ENCODE results near the gene PCDHGB7.
A peak's percentile ranks its signal among the peaks of the same experiment; 100 is the strongest.
"Not testable (repeated sequence)": the region's sequence is repeated elsewhere in the genome, so short reads cannot be mapped to it uniquely, and the experiment has no call there.

PCDHGB7 gene

DNA sequence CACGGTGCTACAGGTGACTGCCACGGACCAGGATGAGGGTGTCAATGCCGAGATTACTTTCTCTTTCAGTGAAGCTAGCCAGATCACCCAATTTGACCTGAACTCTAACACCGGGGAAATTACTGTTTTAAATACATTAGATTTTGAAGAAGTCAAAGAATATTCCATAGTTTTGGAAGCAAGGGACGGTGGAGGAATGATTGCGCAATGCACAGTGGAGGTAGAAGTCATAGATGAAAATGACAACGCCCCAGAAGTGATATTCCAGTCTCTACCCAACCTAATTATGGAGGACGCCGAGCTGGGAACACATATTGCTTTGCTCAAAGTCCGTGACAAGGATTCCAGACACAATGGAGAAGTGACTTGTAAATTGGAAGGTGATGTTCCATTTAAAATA, 28.8 kb upstream of the PCDHGB7 start:
- TF ChIP-seq, protein P1, sequence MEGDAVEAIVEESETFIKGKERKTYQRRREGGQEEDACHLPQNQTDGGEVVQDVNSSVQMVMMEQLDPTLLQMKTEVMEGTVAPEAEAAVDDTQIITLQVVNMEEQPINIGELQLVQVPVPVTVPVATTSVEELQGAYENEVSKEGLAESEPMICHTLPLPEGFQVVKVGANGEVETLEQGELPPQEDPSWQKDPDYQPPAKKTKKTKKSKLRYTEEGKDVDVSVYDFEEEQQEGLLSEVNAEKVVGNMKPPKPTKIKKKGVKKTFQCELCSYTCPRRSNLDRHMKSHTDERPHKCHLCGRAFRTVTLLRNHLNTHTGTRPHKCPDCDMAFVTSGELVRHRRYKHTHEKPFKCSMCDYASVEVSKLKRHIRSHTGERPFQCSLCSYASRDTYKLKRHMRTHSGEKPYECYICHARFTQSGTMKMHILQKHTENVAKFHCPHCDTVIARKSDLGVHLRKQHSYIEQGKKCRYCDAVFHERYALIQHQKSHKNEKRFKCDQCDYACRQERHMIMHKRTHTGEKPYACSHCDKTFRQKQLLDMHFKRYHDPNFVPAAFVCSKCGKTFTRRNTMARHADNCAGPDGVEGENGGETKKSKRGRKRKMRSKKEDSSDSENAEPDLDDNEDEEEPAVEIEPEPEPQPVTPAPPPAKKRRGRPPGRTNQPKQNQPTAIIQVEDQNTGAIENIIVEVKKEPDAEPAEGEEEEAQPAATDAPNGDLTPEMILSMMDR (conservative IDR thresholded peaks at IDR 0.05; ENCODE audit: control insufficient read depth, insufficient read depth, low read depth, low read length) = no peak
- H3K4me3 ChIP-seq (ENCODE audit: control insufficient read depth, low read depth, low read length) = no peak overlapping the region

DNA sequence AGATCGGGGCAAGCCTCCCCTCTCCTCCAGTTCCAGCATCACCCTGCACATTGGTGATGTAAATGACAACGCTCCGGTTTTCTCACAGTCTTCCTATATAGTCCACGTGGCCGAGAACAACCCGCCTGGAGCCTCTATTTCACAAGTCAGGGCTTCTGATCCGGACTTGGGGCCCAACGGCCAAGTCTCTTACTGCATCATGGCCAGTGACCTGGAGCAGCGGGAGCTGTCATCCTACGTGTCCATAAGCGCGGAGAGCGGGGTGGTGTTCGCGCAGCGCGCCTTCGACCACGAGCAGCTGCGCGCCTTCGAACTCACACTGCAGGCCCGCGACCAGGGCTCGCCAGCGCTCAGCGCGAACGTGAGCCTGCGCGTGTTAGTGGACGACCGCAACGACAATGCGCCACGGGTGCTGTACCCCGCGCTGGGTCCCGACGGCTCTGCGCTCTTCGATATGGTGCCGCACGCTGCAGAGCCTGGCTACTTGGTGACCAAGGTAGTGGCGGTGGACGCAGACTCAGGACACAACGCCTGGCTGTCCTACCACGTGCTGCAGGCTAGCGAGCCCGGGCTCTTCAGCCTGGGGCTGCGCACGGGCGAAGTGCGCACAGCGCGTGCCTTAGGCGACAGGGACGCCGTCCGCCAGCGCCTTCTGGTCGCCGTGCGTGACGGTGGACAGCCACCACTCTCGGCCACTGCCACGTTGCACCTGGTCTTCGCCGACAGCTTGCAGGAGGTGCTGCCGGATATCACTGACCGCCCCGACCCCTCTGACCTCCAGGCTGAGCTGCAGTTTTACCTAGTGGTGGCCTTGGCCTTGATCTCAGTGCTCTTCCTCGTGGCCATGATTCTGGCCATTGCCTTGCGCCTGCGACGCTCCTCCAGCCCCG, 28.1 kb upstream of the PCDHGB7 start:
- DNase-seq (ENCODE audit: low read depth) = no peak
- TF ChIP-seq, protein P1 (conservative IDR thresholded peaks at IDR 0.05; ENCODE audit: control insufficient read depth, insufficient read depth, low read depth, low read length) = no peak
- H3K4me3 ChIP-seq (ENCODE audit: control insufficient read depth, low read depth, low read length) = no peak overlapping the region

More for the DNA sequence above, 28.8 kb upstream of the PCDHGB7 start:
- DNase-seq (ENCODE audit: low read depth) = no peak

DNA sequence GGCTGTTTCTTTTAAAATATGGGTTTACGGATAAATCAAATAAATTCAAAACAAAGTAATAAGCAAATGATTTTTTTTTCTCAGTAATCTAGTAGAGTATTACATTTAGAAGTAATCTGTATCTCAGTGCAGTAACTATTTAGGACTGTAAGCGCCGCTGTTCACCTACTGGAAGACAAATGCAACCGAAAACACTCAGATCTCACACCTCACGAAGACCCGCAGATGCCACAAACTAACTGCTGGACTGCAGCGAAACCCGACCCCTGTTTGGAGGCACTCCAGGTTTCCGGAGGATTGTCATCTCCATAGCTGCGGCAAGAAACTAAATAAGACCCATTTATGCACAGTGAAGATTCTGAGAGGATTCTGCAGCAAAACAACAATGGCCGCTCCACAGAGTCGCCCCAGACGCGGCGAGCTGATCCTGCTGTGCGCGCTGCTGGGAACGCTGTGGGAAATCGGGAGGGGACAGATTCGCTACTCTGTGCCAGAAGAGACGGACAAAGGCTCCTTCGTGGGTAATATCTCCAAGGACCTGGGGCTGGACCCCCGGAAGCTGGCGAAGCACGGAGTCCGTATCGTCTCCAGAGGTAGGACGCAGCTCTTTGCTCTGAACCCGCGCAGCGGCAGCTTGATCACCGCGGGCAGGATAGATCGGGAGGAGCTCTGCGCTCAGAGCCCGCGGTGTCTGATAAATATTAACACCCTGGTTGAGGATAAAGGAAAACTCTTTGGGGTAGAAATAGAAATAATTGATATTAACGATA, 24.9 kb upstream of the PCDHGB7 start, which contains the start of gene PCDHGA8:
TSS of gene PCDHGA8 (plus strand) at position 205 of the 770 bp plus-strand sequence. CDS start at position 386, 181 bp downstream.
- TF ChIP-seq, protein P1 (conservative IDR thresholded peaks at IDR 0.05; ENCODE audit: control insufficient read depth, insufficient read depth, low read depth, low read length) = peak; percentile 18
- DNase-seq (ENCODE audit: low read depth) = peak; percentile 24
- no peak within 1 kb of the TSS for H3K4me3 ChIP-seq (ENCODE audit: control insufficient read depth, low read depth, low read length)

GRCh38 chr5:141393267-141393666, 24.2 kb upstream of the PCDHGB7 start:
- TF ChIP-seq, protein P1 (conservative IDR thresholded peaks at IDR 0.05; ENCODE audit: control insufficient read depth, insufficient read depth, low read depth, low read length) = no peak
- no peak overlapping the region for H3K4me3 ChIP-seq (ENCODE audit: control insufficient read depth, low read depth, low read length)
- DNase-seq (ENCODE audit: low read depth) = no peak

- not testable (repeated sequence) for H3K4me3 ChIP-seq (ENCODE audit: control insufficient read depth, low read depth, low read length); DNase-seq (ENCODE audit: low read depth)
Observed at GRCh38 chr5:141394401-141395187, 22.9 kb upstream of the PCDHGB7 start.

GRCh38 chr5:141397756-141398551, 19.5 kb upstream of the PCDHGB7 start, which contains the start of gene PCDHGB5:
TSS of gene PCDHGB5 (plus strand) at chr5:141397947. CDS start at chr5:141398128, 181 bp downstream.
- peak; percentile 66 for DNase-seq (ENCODE audit: low read depth)
- TF ChIP-seq, protein P1 (conservative IDR thresholded peaks at IDR 0.05; ENCODE audit: control insufficient read depth, insufficient read depth, low read depth, low read length) = peak; percentile 59
- H3K4me3 ChIP-seq (ENCODE audit: control insufficient read depth, low read depth, low read length) = peak within 1 kb of the TSS; percentile 45

Measured in fibroblast of mammary gland (primary cell).